Measurements from ENCODE around the gene FBXL14.

The FBXL14 gene

DNA sequence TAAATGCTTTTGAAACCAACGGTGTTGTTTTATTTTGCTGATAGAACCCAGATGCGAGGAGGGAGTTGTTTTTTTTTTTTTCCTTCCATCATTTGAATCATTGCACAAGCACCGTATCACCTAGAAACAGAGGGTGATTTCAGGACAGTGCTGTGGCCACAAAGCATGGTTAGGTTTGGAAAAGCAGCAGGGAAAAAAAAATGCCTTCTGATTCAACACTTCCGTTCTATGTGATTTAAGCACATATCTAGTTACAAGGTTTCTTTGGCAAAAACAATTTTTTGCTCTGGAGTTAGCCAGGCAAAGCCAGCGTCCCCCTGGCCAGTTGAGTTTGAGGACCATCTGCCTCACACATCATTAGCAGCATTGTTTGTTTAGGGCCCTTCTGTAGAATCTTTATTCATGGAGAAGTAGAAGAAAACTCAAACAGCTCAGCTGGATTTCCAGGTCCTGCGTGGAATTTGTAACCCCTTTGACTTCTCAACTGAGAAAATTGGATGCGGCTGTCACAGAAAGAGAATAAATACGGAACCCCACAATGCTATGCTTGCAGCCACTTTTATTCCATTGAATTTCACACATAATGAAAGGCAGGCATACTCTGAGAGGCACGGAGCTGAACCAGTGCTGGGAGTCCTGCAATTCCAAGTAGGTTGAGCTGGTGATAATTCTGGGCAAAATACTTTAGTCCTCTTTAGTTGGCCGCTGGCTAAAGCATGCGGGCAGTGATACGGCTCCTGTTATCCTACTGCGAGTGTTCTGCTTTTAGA is 17.6 kb upstream of the FBXL14 start:
- peak; percentile 91 for DNase-seq (ENCODE audit: low read depth)
- peak overlapping the region; percentile 10 for H3K4me3 ChIP-seq (replicated peaks; ENCODE audit: low read depth, low read length)
- TF ChIP-seq, protein P1, sequence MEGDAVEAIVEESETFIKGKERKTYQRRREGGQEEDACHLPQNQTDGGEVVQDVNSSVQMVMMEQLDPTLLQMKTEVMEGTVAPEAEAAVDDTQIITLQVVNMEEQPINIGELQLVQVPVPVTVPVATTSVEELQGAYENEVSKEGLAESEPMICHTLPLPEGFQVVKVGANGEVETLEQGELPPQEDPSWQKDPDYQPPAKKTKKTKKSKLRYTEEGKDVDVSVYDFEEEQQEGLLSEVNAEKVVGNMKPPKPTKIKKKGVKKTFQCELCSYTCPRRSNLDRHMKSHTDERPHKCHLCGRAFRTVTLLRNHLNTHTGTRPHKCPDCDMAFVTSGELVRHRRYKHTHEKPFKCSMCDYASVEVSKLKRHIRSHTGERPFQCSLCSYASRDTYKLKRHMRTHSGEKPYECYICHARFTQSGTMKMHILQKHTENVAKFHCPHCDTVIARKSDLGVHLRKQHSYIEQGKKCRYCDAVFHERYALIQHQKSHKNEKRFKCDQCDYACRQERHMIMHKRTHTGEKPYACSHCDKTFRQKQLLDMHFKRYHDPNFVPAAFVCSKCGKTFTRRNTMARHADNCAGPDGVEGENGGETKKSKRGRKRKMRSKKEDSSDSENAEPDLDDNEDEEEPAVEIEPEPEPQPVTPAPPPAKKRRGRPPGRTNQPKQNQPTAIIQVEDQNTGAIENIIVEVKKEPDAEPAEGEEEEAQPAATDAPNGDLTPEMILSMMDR (IDR thresholded peaks at IDR 0.05; ENCODE audit: low read length, missing control alignments), result no peak

DNA sequence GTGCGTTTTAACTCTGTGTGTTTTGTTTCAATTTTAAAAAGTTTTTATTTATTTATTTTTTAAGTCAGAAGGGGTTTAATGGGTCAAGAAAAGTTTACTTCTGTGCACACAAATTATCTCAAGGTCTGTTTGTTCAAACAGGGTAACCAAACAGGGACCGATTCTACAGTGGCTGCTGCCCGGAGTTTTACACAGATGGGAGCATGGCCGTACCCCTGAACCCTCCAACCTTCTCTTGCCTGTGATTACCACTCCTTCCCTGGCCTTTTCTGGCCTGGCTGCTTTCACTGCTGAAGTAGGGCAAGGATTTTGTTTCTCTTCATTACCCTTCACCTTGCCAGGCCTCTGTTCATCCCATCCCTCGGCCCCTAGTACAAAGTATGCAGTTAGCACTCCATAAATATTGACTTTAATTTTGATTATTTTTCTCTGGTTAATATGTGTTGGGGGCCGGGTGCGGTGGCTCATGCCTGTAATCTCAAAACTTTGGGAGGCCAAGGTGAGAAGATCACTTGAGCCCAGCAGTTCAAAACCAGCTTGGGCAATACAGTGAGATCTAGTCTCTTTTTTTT is 15.8 kb upstream of the FBXL14 start:
- no peak overlapping the region for H3K4me3 ChIP-seq (replicated peaks; ENCODE audit: low read depth, low read length)
- DNase-seq (ENCODE audit: low read depth), result no peak
- TF ChIP-seq, protein P1 (IDR thresholded peaks at IDR 0.05; ENCODE audit: low read length, missing control alignments), result no peak

DNA sequence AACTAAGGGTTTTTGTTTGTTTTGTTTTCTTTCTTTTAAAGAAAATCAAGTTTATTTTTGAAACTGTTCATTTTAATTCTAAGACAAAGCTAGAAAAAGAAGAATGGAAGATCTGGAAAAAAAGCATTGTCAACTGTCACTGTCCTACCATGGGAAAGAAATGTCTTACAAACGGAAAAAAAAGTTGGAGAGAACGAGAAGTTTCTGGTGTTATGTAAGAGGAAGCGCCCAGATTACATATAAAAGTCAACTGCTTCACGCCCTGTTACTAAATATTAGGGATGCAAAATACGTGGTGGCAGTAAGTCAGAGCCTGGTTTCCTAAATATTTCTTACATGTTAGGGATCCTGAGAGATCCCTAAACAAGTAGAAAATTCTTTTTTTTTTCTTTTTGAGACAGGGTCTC is 14.3 kb upstream of the FBXL14 start:
- no peak overlapping the region for H3K4me3 ChIP-seq (replicated peaks; ENCODE audit: low read depth, low read length)
- DNase-seq (ENCODE audit: low read depth), result no peak
- TF ChIP-seq, protein P1 (IDR thresholded peaks at IDR 0.05; ENCODE audit: low read length, missing control alignments), result no peak

DNA sequence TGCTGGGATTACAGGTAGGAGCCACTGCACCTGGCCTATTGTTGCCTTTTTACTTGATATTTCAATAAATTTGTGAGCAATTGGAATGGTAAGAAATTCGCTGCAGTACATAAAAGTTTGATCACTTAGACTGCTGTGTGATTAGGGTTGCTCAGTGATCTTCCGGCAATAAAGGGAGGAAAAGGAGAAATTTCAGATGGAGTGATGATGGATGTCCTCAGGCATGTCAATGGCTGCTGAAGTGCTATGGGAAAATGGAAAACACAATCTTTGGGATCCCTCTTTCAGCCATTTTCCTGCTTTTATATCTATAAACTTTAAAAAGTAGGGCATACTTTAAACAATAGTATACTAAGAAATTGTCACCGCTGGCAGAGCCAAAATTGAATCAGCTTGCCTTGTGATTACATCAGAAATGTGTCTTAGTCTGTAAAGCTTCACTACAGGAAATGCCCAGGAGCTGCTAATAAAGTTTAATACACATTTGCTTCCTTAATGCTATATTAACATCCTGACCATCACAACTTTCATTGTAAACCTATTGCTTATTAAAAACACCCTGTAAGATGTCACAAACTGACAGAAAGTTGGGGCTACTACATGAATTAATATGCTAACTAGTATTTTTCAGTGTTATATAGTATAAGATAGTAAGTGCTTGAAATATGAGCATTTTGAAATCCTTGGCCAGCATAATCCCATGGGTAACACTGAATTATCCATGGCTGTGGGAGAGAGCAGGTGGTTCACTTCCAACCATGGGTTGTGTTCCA is 13.7 kb upstream of the FBXL14 start:
- TF ChIP-seq, protein P1 (IDR thresholded peaks at IDR 0.05; ENCODE audit: low read length, missing control alignments), result no peak
- no peak overlapping the region for H3K4me3 ChIP-seq (replicated peaks; ENCODE audit: low read depth, low read length)
- DNase-seq (ENCODE audit: low read depth), result no peak

DNA sequence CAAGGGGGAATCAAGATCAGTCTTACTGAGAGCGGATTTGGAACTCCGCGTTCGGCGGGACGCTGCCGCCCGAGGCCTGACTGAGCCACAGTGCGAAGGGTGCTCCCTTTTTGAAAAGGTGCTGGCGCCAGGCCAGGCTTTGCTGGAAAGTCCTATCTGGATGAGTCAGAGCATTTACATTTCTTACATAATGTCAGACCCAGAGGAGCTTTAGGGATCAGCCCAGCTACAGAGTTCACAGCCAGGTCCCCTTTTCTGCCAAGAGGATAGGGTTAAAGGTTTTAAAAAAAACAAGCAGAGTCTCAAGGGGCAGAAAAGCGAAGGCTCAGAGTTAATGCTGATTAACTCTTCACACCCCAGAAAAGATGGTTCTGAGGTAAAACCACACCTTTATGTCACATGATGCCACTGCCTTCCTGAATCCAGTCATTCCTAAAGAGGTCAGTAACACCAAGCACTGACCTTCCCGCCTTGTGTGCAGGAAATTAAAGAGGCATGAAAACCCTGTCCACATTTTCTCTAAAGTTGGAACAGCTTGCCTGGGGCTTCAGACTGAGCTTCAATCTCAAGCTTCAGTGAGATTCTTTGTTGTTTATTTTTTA is 11.7 kb upstream of the FBXL14 start:
- DNase-seq (ENCODE audit: low read depth), result peak; percentile 90
- H3K4me3 ChIP-seq (replicated peaks; ENCODE audit: low read depth, low read length), result peak overlapping the region; percentile 47
- TF ChIP-seq, protein P1 (IDR thresholded peaks at IDR 0.05; ENCODE audit: low read length, missing control alignments), result no peak

DNA sequence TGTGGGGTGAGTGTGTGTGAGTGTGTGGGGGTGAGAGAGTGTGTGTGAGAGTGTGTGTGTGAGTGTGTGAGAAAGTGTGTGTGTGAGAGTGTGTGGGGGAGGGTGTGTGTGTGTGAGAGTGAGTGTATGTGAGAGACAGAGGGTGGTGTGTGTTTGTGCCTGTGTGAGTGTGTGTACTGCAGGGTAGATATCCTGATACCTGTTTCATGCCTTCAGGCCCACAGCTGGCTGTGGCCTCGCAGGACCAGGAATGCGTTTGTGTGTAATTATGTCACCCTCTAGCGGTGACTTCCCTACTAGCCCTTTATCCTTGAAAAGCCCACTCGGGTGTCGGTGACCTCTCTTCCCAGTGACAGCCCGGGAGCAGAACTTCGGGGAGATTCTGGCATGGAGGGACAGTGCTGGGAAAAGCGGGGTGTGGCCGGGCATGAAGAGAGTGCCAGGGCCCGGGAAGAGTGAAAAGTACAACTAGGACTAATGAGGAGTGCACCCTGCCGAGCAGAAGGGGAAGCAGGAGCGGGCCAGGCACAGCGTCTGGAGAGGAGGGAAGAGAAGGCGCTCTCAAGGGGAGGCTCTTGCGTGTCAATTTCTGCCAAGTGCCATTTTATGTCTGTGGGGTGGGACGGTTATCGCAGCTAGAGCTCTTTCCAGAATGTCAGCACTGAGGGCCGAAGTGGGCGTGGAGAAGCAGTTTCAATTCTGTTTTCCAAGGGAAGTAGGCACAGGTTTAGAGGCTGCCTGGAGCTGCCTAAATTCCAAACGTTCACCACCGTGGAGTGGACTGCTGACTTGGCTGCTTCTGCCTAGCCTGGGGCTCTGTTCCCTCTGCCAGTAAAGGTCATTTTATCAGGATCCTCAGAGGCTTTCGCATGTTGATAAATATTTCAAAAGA is 11.0 kb upstream of the FBXL14 start:
- TF ChIP-seq, protein P1 (IDR thresholded peaks at IDR 0.05; ENCODE audit: low read length, missing control alignments), result peak; percentile 81
- DNase-seq (ENCODE audit: low read depth), result peak; percentile 88
- peak overlapping the region; percentile 47 for H3K4me3 ChIP-seq (replicated peaks; ENCODE audit: low read depth, low read length)

Data from fibroblast of pulmonary artery (primary cell).